Measurements from ENCODE around the gene FBLN2.

Gene FBLN2

GRCh38 chr3:13545952-13546454, 2.9 kb upstream of the FBLN2 start:
- no peaks in the 10 kb centered on the region for H3K79me2 ChIP-seq (ENCODE audit: insufficient read depth, low read depth)
- no peaks in the 10 kb centered on the region for H3K36me3 ChIP-seq (ENCODE audit: insufficient read depth)
- H3K4me2 ChIP-seq, result no peak overlapping the region
- TF ChIP-seq CTCF (conservative IDR thresholded peaks at IDR 0.05; ENCODE audit: low read depth, low read length), result no peak
- H3K27me3 ChIP-seq (ENCODE audit: insufficient read depth, low read depth), result no peaks in the 10 kb centered on the region
- no peak overlapping the region for H3K9ac ChIP-seq
- H2AFZ ChIP-seq (ENCODE audit: low read depth), result no peak overlapping the region
- H4K20me1 ChIP-seq (ENCODE audit: insufficient read depth), result no peaks in the 10 kb centered on the region
- H3K27ac ChIP-seq, result no peak overlapping the region
- no peak overlapping the region for H3K4me3 ChIP-seq (IDR thresholded peaks at IDR 0.05; ENCODE audit: insufficient read depth, low read depth, low read length)
- peaks cover 19% of the 10 kb centered on the region for H3K4me1 ChIP-seq (ENCODE audit: low read depth, poor library complexity, severe bottlenecking)

GRCh38 chr3:13546667-13547171, 2.2 kb upstream of the FBLN2 start:
- no peaks in the 10 kb centered on the region for H4K20me1 ChIP-seq (ENCODE audit: insufficient read depth)
- no peak for TF ChIP-seq CTCF (conservative IDR thresholded peaks at IDR 0.05; ENCODE audit: low read depth, low read length)

GRCh38 chr3:13547591-13548371, 1.1 kb upstream of the FBLN2 start:
- H3K4me1 ChIP-seq (ENCODE audit: low read depth, poor library complexity, severe bottlenecking), result peaks cover 19% of the 10 kb centered on the region
- H4K20me1 ChIP-seq (ENCODE audit: insufficient read depth), result no peaks in the 10 kb centered on the region
- H3K27ac ChIP-seq, result no peak overlapping the region
- H3K4me2 ChIP-seq, result no peak overlapping the region
- no peak overlapping the region for H2AFZ ChIP-seq (ENCODE audit: low read depth)
- no peaks in the 10 kb centered on the region for H3K36me3 ChIP-seq (ENCODE audit: insufficient read depth)
- H3K27me3 ChIP-seq (ENCODE audit: insufficient read depth, low read depth), result peaks cover 5% of the 10 kb centered on the region; the same call in 1 of the 2 replicates
- H3K4me3 ChIP-seq (IDR thresholded peaks at IDR 0.05; ENCODE audit: insufficient read depth, low read depth, low read length), result no peak overlapping the region
- H3K79me2 ChIP-seq (ENCODE audit: insufficient read depth, low read depth), result no peaks in the 10 kb centered on the region
- no peak overlapping the region for H3K9ac ChIP-seq
- no peak for TF ChIP-seq CTCF (conservative IDR thresholded peaks at IDR 0.05; ENCODE audit: low read depth, low read length)

More at GRCh38 chr3:13546667-13547171, 2.2 kb upstream of the FBLN2 start:
- H3K4me2 ChIP-seq, result no peak overlapping the region
- no peaks in the 10 kb centered on the region for H3K36me3 ChIP-seq (ENCODE audit: insufficient read depth)
- no peaks in the 10 kb centered on the region for H3K27me3 ChIP-seq (ENCODE audit: insufficient read depth, low read depth)
- no peaks in the 10 kb centered on the region for H3K79me2 ChIP-seq (ENCODE audit: insufficient read depth, low read depth)
- H2AFZ ChIP-seq (ENCODE audit: low read depth), result no peak overlapping the region
- no peak overlapping the region for H3K27ac ChIP-seq
- H3K4me3 ChIP-seq (IDR thresholded peaks at IDR 0.05; ENCODE audit: insufficient read depth, low read depth, low read length), result no peak overlapping the region
- H3K4me1 ChIP-seq (ENCODE audit: low read depth, poor library complexity, severe bottlenecking), result peaks cover 19% of the 10 kb centered on the region
- no peak overlapping the region for H3K9ac ChIP-seq

GRCh38 chr3:13549623-13550422, 898 bp downstream of the FBLN2 start:
- Histone ChIP-seq H3K36me3 (ENCODE audit: insufficient read depth) (no peaks in the 10 kb centered on the region), H3K9ac (no peak overlapping the region), H4K20me1 (ENCODE audit: insufficient read depth) (no peaks in the 10 kb centered on the region), H3K27ac (no peak overlapping the region), H3K27me3 (ENCODE audit: insufficient read depth, low read depth) (peaks cover 6% of the 10 kb centered on the region; the same call in 1 of the 2 replicates), H3K4me2 (no peak overlapping the region), H3K4me3 (IDR thresholded peaks at IDR 0.05; ENCODE audit: insufficient read depth, low read depth, low read length) (no peak overlapping the region), H3K4me1 (ENCODE audit: low read depth, poor library complexity, severe bottlenecking) (peaks cover 5% of the 10 kb centered on the region), H3K79me2 (ENCODE audit: insufficient read depth, low read depth) (no peaks in the 10 kb centered on the region), H2AFZ (ENCODE audit: low read depth) (no peak overlapping the region)
- TF ChIP-seq CTCF (conservative IDR thresholded peaks at IDR 0.05; ENCODE audit: low read depth, low read length), result no peak
